Stimulated activated CD8-positive, alpha-beta memory T cell treated with anti-CD3 and anti-CD28 coated beads, Interleukin-7, amount 100 ng/mL, for 48 hours (primary cell): ENCODE results near the gene S100A1.
"Not testable (repeated sequence)": the region's sequence is repeated elsewhere in the genome, so short reads cannot be mapped to it uniquely, and the experiment has no call there.

ENCODE experiments used
- DNase-seq, 2 donors: peaks; one replicate each; pipeline ENCODE4 v3.0.0-alpha.2; 2020; ENCODE audit warnings: low read depth in 1 of 2; ENCODE audit errors: extremely low read depth in 1 of 2

The S100A1 gene

DNA sequence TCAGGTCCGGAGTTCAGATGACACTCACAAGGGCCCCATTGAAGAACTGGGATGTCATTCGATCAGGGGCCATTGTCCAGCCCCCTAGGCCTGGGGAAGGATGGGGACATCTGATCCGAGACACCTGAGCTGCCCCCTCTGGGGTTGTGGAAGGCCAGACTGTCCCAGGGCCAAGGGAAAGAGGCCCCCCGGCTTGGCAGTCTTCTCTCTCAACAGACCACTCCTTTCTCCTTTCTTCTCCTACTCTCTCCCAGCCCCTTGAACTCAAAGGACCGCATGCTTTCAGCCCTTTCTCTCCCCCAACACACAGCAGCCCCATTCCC, 1.1 kb downstream of the S100A1 start:
- no peak for DNase-seq

DNA sequence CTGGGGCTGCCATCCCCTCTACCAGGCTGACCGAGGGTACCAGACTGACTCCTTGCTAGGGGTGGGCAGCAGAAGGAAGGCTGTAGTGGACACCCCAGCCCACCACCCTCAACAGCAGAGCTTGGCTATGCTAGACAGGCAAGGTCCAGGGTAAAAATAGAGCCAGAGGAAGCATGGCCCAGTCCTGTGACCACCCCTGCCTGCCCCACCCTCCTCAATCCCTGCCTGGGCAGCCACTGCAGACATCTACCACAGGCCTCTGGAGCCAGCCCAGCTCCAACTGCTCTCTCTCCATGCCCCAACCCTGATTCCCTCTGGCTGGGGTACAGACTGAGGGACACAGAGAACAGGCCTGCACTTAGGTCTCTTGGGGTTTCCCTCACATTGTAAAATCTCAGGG, 1.7 kb downstream of the S100A1 start:
- no peak for DNase-seq

GRCh38 chr1:153630384-153630783, 2.1 kb downstream of the S100A1 start:
- no peak for DNase-seq

DNA sequence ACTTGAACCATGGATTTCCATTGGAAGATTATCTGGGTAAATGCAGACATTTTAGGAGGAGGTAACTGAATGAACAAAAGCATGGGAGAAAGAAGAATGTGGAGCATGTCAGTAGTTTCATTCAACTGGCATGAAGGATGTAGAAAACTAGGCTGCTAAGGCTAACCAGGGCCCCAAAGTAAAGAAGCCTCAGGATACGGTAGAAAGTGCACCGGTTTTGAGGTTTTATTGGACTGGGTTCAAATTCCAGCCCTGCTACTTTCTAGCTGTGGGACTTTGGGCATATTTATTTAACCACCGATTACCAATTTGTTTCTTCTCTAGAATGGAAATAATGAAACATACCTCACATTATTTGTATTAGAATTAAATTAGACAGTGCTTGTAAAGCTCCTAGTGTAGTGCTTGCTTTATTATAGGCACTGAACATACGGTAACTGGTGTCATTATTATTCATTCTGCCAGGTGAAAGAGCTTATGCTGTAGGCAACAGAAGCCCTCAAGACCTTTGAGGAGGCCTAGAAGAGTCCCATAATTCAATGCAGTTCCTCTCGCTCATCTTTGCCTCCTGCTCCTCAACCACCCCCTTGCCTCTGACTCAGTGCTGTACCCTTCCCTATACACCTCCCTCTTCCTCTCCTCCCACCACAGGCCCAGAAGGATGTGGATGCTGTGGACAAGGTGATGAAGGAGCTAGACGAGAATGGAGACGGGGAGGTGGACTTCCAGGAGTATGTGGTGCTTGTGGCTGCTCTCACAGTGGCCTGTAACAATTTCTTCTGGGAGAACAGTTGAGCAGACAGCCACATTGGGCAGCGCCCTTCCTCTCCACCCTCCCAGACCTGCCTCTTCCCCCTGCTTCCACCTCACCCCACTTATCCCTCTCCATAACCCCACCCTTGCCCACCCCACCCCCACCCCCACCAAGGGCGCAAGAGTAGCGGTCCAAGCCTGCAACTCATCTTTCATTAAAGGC, 3.1 kb downstream of the S100A1 start:
- DNase-seq = no peak

DNA sequence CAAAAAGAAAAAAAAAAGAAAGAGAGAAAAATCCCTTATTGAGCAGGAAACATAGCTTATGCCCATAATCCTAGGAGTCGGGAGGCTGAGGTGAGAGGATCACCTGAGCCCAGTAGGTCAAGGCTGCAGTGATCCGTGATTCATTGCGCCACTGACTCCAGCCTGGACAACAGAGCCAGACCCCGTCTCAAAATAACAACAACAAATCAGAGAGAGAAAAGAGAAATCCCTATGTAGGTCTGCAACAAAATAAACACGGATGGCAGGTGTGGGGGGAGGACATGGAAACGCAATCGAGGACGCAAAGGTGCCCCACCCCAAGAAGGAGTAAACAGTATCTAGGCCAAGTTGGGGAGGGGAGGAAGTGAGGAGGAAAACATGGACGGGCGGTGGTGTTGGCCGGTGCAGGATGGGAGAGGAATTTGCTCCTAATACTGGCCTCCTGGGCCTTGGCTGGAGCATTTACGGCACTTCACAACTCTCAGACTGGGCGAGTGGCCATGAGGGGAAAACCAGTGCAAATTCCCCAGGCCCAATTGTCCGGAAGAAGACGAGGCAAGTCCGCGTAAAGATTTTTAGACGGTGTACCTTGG, 5.0 kb downstream of the S100A1 start:
- DNase-seq = no peak

DNA sequence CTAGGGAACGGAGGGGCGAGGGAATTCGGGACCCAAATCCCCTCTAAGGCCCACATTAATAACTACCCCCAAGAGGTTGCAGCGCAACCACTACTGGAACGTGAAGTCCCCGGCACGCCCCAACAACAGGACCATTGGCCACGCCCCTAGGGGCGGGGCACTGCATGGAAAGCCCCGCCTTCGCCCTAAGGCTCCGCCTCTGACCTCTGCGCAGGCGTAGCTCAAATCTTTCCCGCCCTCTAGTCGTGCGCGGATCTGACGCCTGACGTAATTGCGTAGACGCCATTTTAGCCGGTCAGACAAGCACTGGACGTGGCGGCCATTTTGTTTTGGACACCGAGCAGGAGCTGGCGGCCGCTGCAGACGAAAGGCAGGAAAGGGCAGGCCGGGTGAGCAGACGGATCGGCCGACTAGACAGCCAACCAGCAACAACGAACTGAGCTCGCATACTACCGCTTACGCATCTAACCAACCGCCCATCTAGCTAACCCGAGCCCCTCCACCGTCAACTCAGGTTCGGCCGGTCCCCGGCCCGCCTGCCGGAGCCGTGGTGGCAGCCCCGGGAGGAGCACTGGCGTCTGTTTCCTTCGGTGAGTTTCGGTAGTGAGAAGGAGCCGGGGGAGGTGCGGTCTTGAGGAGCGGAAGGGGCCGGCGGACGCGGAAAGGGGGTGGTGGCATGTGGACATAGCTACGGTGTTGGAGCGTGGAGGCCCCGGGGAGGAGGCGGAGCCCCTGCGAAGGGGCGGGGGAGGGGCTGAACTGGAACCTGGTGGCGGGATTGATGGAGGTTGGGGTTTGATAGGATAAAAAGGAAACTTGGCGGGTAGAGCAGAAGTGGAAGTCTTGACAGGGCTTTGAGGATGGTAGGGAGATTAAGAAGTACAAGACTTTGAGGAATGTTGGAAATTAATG, 5.8 kb downstream of the S100A1 start, which contains the start of gene CHTOP:
TSS of gene CHTOP (plus strand) at position 313 of the 912 bp plus-strand sequence. CDS start 2,523 bp downstream, outside the sequence.
- DNase-seq = peak; percentile 92 to 96

DNA sequence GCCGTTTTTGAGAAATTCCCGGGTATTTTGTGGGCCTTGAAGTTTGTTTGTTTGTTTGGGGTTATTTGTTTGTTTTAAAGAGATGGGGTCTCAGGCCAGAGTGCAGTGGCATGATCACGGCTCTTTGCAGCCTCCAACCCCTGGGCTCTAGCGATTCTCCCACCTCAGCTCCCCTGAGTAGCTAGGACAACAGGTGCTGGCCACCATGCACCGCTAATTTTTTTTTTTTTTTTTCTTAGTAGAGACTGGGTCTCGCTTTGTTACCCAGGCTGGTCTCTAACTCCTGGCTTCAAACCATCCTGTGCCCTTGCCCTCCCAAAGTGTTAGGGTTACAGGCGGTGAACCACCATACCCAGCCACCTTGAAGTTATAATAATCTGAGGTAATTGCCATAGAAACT, 7.6 kb downstream of the S100A1 start:
- no peak for DNase-seq

- DNase-seq = no peak
Measured at GRCh38 chr1:153636312-153636711, 8.1 kb downstream of the S100A1 start.

- DNase-seq = no peak
Measured at GRCh38 chr1:153638261-153638660, 10.0 kb downstream of the S100A1 start.

GRCh38 chr1:153639280-153639679, 11.0 kb downstream of the S100A1 start:
- DNase-seq = no peak

- not testable (repeated sequence) for DNase-seq
Measured at GRCh38 chr1:153640213-153640612, 12.0 kb downstream of the S100A1 start.

DNA sequence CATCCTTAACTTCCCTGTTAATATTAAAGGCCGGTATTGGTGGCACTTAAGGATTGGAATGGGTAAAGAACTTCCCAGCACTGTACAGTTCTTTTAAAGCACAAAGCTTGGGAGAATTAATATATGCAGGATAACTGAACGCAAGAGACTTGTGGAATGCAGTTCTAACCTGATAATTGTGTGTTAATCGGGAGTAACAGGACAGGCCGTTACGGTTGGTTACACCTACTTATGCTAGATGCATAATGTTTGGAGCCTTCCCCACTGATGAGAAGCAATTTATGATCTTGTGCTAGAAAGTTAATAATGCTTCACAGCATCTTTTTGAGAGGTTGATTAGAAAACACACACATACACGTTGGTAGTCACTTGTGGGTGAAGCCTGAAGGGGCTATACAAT, 12.6 kb downstream of the S100A1 start:
- DNase-seq = no peak

DNA sequence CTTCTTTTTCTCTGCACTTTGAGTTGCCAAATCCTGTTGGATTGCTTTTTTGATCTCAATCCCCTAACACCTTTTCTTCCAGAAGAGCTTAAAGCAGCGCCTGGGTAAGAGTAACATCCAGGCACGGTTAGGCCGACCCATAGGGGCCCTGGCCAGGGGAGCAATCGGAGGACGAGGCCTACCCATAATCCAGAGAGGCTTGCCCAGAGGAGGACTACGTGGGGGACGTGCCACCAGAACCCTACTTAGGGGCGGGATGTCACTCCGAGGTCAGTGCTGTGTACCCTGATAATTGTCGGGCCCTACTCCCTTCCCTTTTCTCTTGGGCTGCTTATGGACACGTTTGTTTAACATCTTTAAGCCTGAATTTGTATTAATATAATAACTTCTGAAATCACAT, 13.9 kb downstream of the S100A1 start:
- no peak for DNase-seq

DNA sequence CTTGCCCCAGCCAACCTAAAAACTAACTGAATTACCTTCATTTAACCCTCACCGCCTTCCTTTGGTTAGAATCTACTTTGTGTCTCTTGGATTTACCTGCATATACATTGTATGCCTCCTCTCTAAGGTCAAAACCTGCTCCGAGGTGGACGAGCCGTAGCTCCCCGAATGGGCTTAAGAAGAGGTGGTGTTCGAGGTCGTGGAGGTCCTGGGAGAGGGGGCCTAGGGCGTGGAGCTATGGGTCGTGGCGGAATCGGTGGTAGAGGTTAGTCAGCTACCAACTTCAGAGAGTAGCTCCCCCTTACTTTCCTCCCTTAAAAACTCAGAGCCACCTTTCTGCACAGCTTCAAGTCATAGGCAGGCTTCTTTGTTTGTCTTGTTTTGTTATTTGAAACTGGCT, 14.9 kb downstream of the S100A1 start:
- no peak for DNase-seq

DNA sequence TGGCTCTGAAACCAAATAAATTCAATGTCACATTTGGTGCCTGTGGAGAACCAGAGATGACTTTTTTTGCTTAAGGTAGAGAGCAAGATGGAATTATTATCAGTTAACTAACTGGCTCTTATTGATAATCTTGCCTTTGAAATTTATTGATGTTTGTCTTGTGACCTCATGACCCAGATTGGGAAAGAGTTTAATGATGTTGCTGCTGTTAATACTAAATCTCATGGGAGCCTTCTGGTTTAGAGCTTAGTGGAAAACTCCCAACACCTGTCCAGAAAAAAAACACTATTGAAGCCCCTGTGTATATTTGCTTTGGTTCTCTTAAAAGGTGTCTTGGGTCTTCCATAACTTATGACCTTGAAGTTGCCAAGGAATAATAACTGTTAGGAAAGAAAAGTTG, 15.6 kb downstream of the S100A1 start:
- no peak for DNase-seq

GRCh38 chr1:153646672-153647345, 18.6 kb downstream of the S100A1 start:
- no peak for DNase-seq

GRCh38 chr1:153647346-153647714, 19.1 kb downstream of the S100A1 start:
- DNase-seq = no peak

DNA sequence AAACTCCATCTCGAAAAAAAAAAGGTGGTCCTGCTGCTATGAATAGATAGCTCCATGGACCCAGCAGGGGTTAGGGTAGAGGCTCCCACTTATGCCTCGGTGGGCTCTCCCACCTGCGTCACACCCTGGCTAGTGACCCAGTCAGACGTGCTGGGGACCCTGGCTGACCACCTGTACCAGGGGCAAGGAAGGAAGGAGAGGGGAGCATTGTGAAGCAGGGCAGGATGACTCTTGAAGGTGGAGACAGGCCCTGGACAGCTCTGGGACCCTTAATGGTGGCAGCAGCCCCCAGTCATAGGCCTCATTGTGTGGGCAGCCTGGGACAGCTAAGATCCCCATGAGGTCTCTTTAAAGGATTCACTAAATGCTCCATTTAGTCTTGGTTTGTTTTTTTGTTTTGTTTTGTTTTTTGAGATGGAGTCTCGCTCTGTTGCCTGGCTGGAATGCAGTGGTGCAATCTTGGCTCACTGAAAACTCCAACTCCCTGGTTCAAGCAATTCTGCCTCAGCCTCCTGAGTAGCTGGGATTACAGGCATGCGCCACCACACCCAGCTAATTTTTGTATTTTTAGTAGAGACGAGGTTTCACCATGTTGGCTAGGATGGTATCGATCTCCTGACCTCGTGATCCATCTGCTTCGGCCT, 19.9 kb downstream of the S100A1 start:
- no peak for DNase-seq

DNA sequence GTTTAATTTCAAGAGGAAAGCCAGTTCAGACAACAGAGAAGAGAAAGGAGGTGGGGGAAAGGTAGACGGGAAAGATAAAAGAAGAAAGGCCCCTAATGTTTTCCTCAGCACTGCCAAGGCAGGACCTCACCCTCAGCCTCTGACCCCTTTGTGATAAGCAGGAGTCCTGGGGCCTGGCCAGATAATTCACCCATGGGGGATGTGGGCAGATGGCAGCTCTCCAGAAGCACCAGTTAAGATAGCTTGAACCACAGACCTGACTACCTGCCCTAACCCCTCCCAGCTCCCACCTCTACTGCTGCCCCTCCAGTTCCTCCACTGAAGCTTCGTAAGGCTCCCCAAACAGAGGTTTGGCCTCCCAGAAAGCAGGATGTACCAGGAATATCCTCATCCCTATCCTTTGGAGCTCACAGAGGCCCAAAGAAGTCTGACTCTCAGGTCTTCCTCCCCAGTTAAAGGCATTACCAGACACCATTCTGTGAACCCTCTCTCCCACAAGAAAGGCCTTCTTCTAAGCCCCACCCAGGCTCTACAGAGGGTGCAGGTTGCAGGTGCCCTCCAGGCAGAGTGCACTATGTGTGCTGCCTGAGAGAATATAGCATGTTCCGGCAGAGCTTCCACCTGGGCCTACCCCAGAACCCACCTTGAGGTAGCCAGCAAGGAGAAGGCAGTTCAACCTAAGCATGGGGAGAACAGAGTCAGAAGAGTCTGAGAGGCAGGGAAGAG, 21.1 kb downstream of the S100A1 start:
- DNase-seq = no peak

GRCh38 chr1:153649863-153650235, 21.6 kb downstream of the S100A1 start:
- no peak for DNase-seq
